ENCODE measurements around the gene DHTKD1. TPM values are rescaled to one million over a fixed set of nuclear protein-coding genes. Genes with fewer than 3 reads are reported as not detected.
A peak's percentile ranks its signal among the peaks of the same experiment; 100 is the strongest.

The DHTKD1 gene
- total RNA-seq, 1 donor from 2014 or later, result 56.1 TPM

DNA sequence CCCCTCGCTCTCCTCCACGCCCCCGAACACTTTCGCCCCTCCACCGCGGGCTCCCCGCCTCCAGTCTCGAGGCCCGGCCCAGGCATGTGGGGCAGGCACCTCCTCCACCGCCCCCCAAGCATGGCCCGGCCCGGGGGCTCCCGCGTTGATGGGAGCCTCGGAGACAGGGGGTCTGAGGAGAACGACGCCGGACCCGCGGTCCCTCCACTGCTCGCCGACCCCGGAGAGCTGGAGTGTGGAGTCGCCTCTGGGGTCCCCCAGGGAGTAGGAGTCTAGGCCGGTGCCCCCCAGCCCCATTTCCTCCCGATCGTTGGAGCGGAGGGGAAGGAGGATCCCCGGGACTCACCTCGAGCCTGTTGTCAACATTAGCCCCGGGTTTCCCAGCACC lies 26.4 kb upstream of the DHTKD1 start:
- DNase-seq (ENCODE audit: low read depth, low spot score), result no peak

DNA sequence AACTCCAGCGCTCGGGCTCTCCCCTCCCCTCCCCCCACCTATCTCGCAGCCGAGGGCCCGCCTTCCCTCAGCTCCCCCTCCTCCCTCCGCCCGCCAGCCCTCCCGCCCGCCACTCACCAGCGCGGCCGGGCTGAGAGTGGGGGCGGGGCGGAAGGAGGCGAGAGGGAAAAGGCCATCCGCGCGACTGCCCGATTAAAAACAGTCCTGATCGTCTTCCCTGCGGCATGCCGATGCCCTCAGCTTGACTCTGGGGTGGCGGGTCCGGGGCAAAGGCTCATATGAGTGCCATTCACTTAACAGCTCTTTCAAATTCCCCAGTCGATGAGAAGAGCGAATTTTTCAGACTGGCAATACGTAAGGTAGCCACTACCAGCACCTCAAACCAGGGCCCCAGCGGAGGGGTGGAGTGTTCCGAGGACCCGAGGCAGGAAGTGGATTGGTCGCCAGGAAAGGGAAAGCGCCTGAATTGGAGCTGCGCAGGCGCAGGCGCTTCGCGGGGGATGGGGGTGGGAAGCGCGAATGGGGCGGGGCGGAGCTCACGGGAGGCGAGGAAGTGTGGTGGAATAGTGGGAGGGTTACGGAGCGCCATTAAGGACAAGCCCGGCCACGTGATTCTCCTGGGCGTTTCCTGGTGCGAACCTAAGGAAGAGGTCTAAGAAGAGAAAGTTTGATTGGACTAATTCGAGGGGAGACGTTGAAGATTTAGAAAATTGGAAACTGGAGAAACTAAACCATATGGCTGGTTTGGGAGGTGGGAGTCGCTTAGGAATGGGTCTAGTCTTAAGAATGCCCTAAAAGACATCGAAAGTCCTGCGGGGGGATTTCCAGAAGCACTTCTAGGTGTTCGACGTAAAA lies 25.7 kb upstream of the DHTKD1 start, which contains the start of gene UPF2:
Gene UPF2 (minus strand): TSS at position 13 of the 855 bp plus-strand sequence. CDS start 7,386 bp downstream, outside the sequence.
- peak within 1 kb of the TSS; percentile 100 for H3K27ac Mint-ChIP-seq (ENCODE audit: unreplicated experiment)
- peak; percentile 96 for DNase-seq (ENCODE audit: low read depth, low spot score)

More for the DNA sequence above, 26.4 kb upstream of the DHTKD1 start:
- TF ChIP-seq, protein P1, sequence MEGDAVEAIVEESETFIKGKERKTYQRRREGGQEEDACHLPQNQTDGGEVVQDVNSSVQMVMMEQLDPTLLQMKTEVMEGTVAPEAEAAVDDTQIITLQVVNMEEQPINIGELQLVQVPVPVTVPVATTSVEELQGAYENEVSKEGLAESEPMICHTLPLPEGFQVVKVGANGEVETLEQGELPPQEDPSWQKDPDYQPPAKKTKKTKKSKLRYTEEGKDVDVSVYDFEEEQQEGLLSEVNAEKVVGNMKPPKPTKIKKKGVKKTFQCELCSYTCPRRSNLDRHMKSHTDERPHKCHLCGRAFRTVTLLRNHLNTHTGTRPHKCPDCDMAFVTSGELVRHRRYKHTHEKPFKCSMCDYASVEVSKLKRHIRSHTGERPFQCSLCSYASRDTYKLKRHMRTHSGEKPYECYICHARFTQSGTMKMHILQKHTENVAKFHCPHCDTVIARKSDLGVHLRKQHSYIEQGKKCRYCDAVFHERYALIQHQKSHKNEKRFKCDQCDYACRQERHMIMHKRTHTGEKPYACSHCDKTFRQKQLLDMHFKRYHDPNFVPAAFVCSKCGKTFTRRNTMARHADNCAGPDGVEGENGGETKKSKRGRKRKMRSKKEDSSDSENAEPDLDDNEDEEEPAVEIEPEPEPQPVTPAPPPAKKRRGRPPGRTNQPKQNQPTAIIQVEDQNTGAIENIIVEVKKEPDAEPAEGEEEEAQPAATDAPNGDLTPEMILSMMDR (conservative IDR thresholded peaks at IDR 0.05), result no peak
- peaks cover 4% of the 10 kb centered on the region for H3K9me3 Mint-ChIP-seq
- peaks cover 29% of the 10 kb centered on the region for H3K4me1 Mint-ChIP-seq
- H3K27ac Mint-ChIP-seq (ENCODE audit: unreplicated experiment), result no peak overlapping the region
- H3K4me3 Mint-ChIP-seq, result peak overlapping the region; percentile 98
- H3K36me3 Mint-ChIP-seq (ENCODE audit: low read depth), result peaks cover 5% of the 10 kb centered on the region
- peaks cover 6% of the 10 kb centered on the region for H3K27me3 Mint-ChIP-seq (ENCODE audit: low read depth)

DNA sequence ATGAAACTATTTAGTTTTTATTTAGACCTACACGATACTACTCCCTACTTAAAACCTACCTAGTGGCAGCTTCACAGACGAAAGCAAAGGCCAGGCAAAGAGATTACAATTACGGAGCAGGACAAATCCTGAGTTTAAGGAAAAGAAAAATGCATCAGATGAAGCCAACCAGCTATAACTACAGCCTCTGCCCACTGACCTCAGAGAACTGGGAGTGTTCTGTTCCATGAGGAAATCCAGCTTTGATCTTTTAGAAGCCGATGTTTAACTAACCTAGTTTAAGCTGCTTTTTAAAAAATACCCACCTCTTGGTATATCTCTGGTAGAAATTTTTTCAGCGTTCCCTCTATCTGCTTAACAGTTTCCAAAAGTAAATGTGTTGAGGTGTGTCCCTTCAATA lies 23.2 kb upstream of the DHTKD1 start:
- Mint-ChIP-seq H3K9me3 (peaks cover 4% of the 10 kb centered on the region), H3K4me1 (peaks cover 20% of the 10 kb centered on the region), H3K36me3 (ENCODE audit: low read depth) (peaks cover 3% of the 10 kb centered on the region), H3K4me3 (peak overlapping the region; percentile 33), H3K27ac (ENCODE audit: unreplicated experiment) (no peak overlapping the region), H3K27me3 (ENCODE audit: low read depth) (peaks cover 9% of the 10 kb centered on the region)
- no peak for DNase-seq (ENCODE audit: low read depth, low spot score)
- TF ChIP-seq, protein P1 (conservative IDR thresholded peaks at IDR 0.05), result no peak

More for the DNA sequence above, 25.7 kb upstream of the DHTKD1 start, which contains the start of gene UPF2:
- Mint-ChIP-seq H3K36me3 (ENCODE audit: low read depth) (peaks cover 5% of the 10 kb centered on the region), H3K27me3 (ENCODE audit: low read depth) (peaks cover 9% of the 10 kb centered on the region), H3K9me3 (peaks cover 4% of the 10 kb centered on the region), H3K4me1 (peaks cover 29% of the 10 kb centered on the region), H3K4me3 (peak within 1 kb of the TSS; percentile 98)
- TF ChIP-seq, protein P1 (conservative IDR thresholded peaks at IDR 0.05), result no peak

DNA sequence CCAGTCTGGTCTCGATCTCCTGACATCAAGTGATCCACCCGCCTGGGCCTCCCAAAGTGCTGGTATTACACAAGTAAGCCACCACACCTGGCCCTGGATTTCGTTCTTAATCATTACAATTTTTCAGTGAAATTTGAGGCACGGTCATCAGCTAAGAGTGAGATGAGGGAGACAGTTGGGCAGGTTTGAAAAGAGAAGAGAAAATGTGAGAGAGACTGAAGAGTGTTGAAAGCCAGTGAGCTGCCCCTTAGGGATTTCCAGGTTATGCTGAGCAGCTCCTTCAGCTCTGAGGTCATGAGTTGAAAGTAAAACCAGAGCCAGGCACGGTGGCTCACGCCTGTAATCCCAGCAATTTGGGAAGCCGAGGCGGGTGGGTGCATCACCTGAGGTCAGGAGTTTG lies 20.2 kb upstream of the DHTKD1 start:
- no peak overlapping the region for H3K4me3 Mint-ChIP-seq
- no peak overlapping the region for H3K27ac Mint-ChIP-seq (ENCODE audit: unreplicated experiment)
- peaks cover 9% of the 10 kb centered on the region for H3K27me3 Mint-ChIP-seq (ENCODE audit: low read depth)
- TF ChIP-seq, protein P1 (conservative IDR thresholded peaks at IDR 0.05), result no peak
- no peaks in the 10 kb centered on the region for H3K9me3 Mint-ChIP-seq
- H3K4me1 Mint-ChIP-seq, result no peaks in the 10 kb centered on the region
- no peak for DNase-seq (ENCODE audit: low read depth, low spot score)
- H3K36me3 Mint-ChIP-seq (ENCODE audit: low read depth), result no peaks in the 10 kb centered on the region

DNA sequence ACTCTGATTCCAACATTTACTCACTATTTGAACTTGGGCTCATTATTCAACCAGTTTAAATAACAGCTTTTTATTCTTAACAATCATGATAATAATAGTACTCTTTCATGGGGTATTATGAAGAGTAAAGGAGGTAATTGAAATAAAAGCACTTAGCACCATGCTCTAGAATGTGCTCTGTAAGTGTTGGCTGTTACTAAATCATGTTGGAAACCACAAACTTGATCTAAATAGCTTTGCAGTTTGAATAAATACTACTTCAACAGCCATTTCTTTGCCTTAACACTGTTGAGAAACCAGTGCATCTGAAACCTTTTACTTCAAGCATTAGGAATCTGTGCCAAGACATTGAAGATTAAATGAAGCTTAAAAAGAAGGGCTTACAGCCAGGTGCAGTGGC lies 18.2 kb upstream of the DHTKD1 start:
- Mint-ChIP-seq H3K27me3 (ENCODE audit: low read depth) (peaks cover 8% of the 10 kb centered on the region), H3K36me3 (ENCODE audit: low read depth) (no peaks in the 10 kb centered on the region), H3K4me3 (no peak overlapping the region), H3K27ac (ENCODE audit: unreplicated experiment) (no peak overlapping the region), H3K9me3 (no peaks in the 10 kb centered on the region), H3K4me1 (no peaks in the 10 kb centered on the region)
- no peak for DNase-seq (ENCODE audit: low read depth, low spot score)
- TF ChIP-seq, protein P1 (conservative IDR thresholded peaks at IDR 0.05), result no peak
